EH (cell line): ENCODE data around the gene RAB9A.

Experiments used
- DNase-seq: peaks from one replicate; pipeline ENCODE4 v3.0.0-alpha.2; 2015; ENCODE audit warnings: low read depth

RAB9A gene

GRCh38 chrX:13748486-13748885, 59.6 kb downstream of the RAB9A start:
- peak; percentile 3 for DNase-seq

GRCh38 chrX:13750204-13750603, 61.3 kb downstream of the RAB9A start:
- peak; percentile 44 for DNase-seq

- DNase-seq, result no peak
These were observed 61.9 kb downstream of the RAB9A start for GRCh38 chrX:13750812-13751211.

- no peak for DNase-seq
These were observed 63.2 kb downstream of the RAB9A start for GRCh38 chrX:13752141-13752540.

- no peak for DNase-seq
These were observed 63.7 kb downstream of the RAB9A start for GRCh38 chrX:13752646-13753045.

GRCh38 chrX:13754765-13755164, 65.8 kb downstream of the RAB9A start:
- DNase-seq, result no peak

- no peak for DNase-seq
These were observed 66.3 kb downstream of the RAB9A start for GRCh38 chrX:13755254-13755653.

- no peak for DNase-seq
These were observed 67.5 kb downstream of the RAB9A start for GRCh38 chrX:13756381-13756780.

GRCh38 chrX:13759152-13759718, 70.3 kb downstream of the RAB9A start:
- DNase-seq, result no peak
